Mucosa of rectum (tissue), 2 donors: Measurements from ENCODE around the gene OSTF1.

Source experiments
- H3K27ac ChIP-seq, 2 donors: one replicate each; pipeline ENCODE4 v1.7.0; 2013; ENCODE audit warnings: inconsistent platforms in 2 of 2, low read depth in 2 of 2, low read length in 2 of 2
- H3K27me3 ChIP-seq, 2 donors: one replicate each; pipeline ENCODE4 v1.7.0; 2013; ENCODE audit warnings: low read length in 2 of 2; ENCODE audit not compliant: control insufficient read depth in 2 of 2, insufficient read depth in 2 of 2
- H3K36me3 ChIP-seq, 2 donors: one replicate each; pipeline ENCODE4 v1.7.0; 2013; ENCODE audit warnings: low read length in 2 of 2; ENCODE audit not compliant: control insufficient read depth in 2 of 2, insufficient read depth in 2 of 2
- H3K4me1 ChIP-seq, 2 donors: one replicate each; pipeline ENCODE4 v1.7.0; 2013; ENCODE audit warnings: low read length in 2 of 2, mild to moderate bottlenecking in 1 of 2; ENCODE audit not compliant: control insufficient read depth in 2 of 2, insufficient read depth in 2 of 2
- H3K4me3 ChIP-seq, 2 donors: one replicate each; pipeline ENCODE4 v1.7.0; 2013; ENCODE audit warnings: low read length in 2 of 2
- H3K9ac ChIP-seq, 2 donors: one replicate each; pipeline ENCODE4 v1.7.0; 2013; ENCODE audit warnings: low read length in 2 of 2, low read depth in 1 of 2, mild to moderate bottlenecking in 1 of 2
- H3K9me3 ChIP-seq, 2 donors: one replicate each; pipeline ENCODE4 v1.7.0; 2013; ENCODE audit warnings: low read length in 2 of 2; ENCODE audit not compliant: control insufficient read depth in 2 of 2
- donor health status: healthy.
- donor health status: Normal muscosa, but diverticular disease.

OSTF1 gene

GRCh38 chr9:75101004-75101588 lies 12.8 kb downstream of the OSTF1 start:
- no peaks in the 10 kb centered on the region for H3K9me3 ChIP-seq
- no peak overlapping the region for H3K9ac ChIP-seq
- H3K27me3 ChIP-seq: no peaks in the 10 kb centered on the region
- no peak overlapping the region for H3K27ac ChIP-seq
- H3K4me3 ChIP-seq: no peak overlapping the region
- H3K36me3 ChIP-seq: peaks cover 0 to 2% of the 10 kb centered on the region in 2 donors
- no peaks in the 10 kb centered on the region for H3K4me1 ChIP-seq

GRCh38 chr9:75102177-75102790 lies 14.0 kb downstream of the OSTF1 start:
- Histone ChIP-seq H3K27ac (no peak overlapping the region), H3K9me3 (no peaks in the 10 kb centered on the region)

GRCh38 chr9:75104607-75105006 lies 16.3 kb downstream of the OSTF1 start:
- H3K4me1 ChIP-seq: no peaks in the 10 kb centered on the region
- no peaks in the 10 kb centered on the region for H3K27me3 ChIP-seq
- no peak overlapping the region for H3K9ac ChIP-seq
- no peak overlapping the region for H3K4me3 ChIP-seq
- H3K27ac ChIP-seq: no peak overlapping the region
- H3K36me3 ChIP-seq: no peaks in the 10 kb centered on the region
- no peaks in the 10 kb centered on the region for H3K9me3 ChIP-seq

More at GRCh38 chr9:75102177-75102790, 14.0 kb downstream of the OSTF1 start:
- no peak overlapping the region for H3K4me3 ChIP-seq
- H3K9ac ChIP-seq: no peak overlapping the region
- peaks cover 0 to 2% of the 10 kb centered on the region in 2 donors for H3K36me3 ChIP-seq
- no peaks in the 10 kb centered on the region for H3K4me1 ChIP-seq
- H3K27me3 ChIP-seq: no peaks in the 10 kb centered on the region

- Histone ChIP-seq H3K9me3 (no peaks in the 10 kb centered on the region), H3K4me1 (no peaks in the 10 kb centered on the region), H3K27ac (no peak overlapping the region), H3K9ac (no peak overlapping the region), H3K4me3 (no peak overlapping the region), H3K27me3 (no peaks in the 10 kb centered on the region), H3K36me3 (no peaks in the 10 kb centered on the region)
Measured at GRCh38 chr9:75105019-75105540, 16.8 kb downstream of the OSTF1 start.

GRCh38 chr9:75105841-75106240 lies 17.5 kb downstream of the OSTF1 start:
- Histone ChIP-seq H3K9ac (no peak overlapping the region), H3K27ac (no peak overlapping the region)

GRCh38 chr9:75106857-75107256 lies 18.5 kb downstream of the OSTF1 start:
- Histone ChIP-seq H3K36me3 (no peaks in the 10 kb centered on the region), H3K27me3 (no peaks in the 10 kb centered on the region), H3K4me3 (no peak overlapping the region), H3K9me3 (no peaks in the 10 kb centered on the region), H3K4me1 (peaks cover 8 to 9% of the 10 kb centered on the region in 2 donors), H3K27ac (no peak overlapping the region), H3K9ac (no peak overlapping the region)

More at GRCh38 chr9:75105841-75106240, 17.5 kb downstream of the OSTF1 start:
- Histone ChIP-seq H3K4me3 (no peak overlapping the region), H3K36me3 (no peaks in the 10 kb centered on the region), H3K27me3 (no peaks in the 10 kb centered on the region), H3K9me3 (no peaks in the 10 kb centered on the region), H3K4me1 (peaks cover 0 to 1% of the 10 kb centered on the region in 2 donors)

GRCh38 chr9:75108571-75108970 lies 20.3 kb downstream of the OSTF1 start:
- Histone ChIP-seq H3K9me3 (no peaks in the 10 kb centered on the region), H3K27me3 (no peaks in the 10 kb centered on the region), H3K9ac (no peak overlapping the region), H3K4me3 (no peak overlapping the region), H3K27ac (no peak overlapping the region), H3K4me1 (peaks cover 8 to 9% of the 10 kb centered on the region in 2 donors), H3K36me3 (no peaks in the 10 kb centered on the region)

GRCh38 chr9:75109210-75109839 lies 21.0 kb downstream of the OSTF1 start:
- no peaks in the 10 kb centered on the region for H3K36me3 ChIP-seq
- no peak overlapping the region for H3K9ac ChIP-seq
- H3K27ac ChIP-seq: no peak overlapping the region
- H3K27me3 ChIP-seq: no peaks in the 10 kb centered on the region
- peaks cover 8 to 9% of the 10 kb centered on the region in 2 donors for H3K4me1 ChIP-seq
- no peaks in the 10 kb centered on the region for H3K9me3 ChIP-seq
- no peak overlapping the region for H3K4me3 ChIP-seq

- H3K9ac ChIP-seq: no peak overlapping the region
- no peaks in the 10 kb centered on the region for H3K27me3 ChIP-seq
- no peak overlapping the region for H3K4me3 ChIP-seq
- H3K27ac ChIP-seq: peak overlapping the region; percentile 12 to 64
- H3K4me1 ChIP-seq: peaks cover 8 to 9% of the 10 kb centered on the region in 2 donors
- H3K9me3 ChIP-seq: no peaks in the 10 kb centered on the region
- no peaks in the 10 kb centered on the region for H3K36me3 ChIP-seq
Measured at GRCh38 chr9:75111019-75111622, 22.8 kb downstream of the OSTF1 start.

- Histone ChIP-seq H3K27ac (no peak overlapping the region), H3K36me3 (peaks cover 3 to 4% of the 10 kb centered on the region in 2 donors), H3K4me3 (no peak overlapping the region), H3K9ac (no peak overlapping the region), H3K9me3 (no peaks in the 10 kb centered on the region), H3K4me1 (peaks cover 8 to 9% of the 10 kb centered on the region in 2 donors), H3K27me3 (no peaks in the 10 kb centered on the region)
Measured at GRCh38 chr9:75112789-75113188, 24.5 kb downstream of the OSTF1 start.
